Measurements from ENCODE around the gene GBGT1. TPM values are rescaled to one million over a fixed set of nuclear protein-coding genes. Genes with fewer than 3 reads are reported as not detected.
A peak's percentile ranks its signal among the peaks of the same experiment; 100 is the strongest.

The GBGT1 gene
- total and polyA plus RNA-seq, 2 experiments from 2014 or later, result 3.7 to 22.4 TPM

DNA sequence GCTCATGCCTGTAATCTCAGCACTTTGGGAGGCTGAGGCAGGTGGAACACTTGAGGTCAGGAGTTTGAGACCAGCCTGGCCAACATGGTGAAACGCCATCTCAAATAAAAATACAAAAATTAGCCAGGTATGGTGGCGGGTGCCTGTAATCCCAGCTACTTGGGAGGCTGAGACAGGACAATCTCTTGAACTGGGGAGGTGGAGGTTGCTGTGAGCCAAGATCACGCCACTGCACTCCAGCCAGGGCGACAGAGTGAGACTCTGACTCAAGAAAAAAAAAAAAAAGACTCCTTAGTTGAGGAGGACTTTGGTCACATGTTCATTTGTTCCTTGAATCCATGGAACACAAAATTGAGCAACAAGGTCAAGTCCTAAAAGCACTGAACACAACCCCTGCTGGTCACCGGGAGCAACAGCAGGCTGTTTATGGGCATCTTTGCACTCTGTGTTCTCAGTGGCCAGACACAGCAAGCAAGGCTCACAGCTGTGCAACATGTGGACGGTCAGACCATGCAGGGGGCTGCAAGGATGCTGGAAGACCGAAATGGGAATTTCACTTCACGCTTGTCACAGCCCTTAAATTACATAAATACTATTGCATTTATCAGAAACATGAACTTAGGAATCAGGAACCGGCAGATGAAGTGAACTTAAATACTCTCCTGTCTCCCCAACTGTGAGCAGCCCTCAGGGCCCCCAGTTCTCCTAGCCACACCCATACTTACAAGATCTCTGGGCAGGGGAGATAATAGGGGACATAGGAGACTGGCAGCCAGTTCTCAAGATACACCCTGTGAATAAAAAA, 2.8 kb downstream of the GBGT1 start:
- Histone ChIP-seq H3K4me2 (no peak overlapping the region), H3K9me2 (ENCODE audit: insufficient read depth) (no peaks in the 10 kb centered on the region), H2AFZ (no peak overlapping the region), H3K4me3 (no peak overlapping the region), H3K36me3 (ENCODE audit: insufficient read depth) (no peaks in the 10 kb centered on the region), H4K20me1 (replicated peaks; ENCODE audit: insufficient read depth) (no peaks in the 10 kb centered on the region; the same call in 1 of the 2 replicates), H3F3A (replicated peaks; ENCODE audit: low read depth) (no peaks in the 10 kb centered on the region), H3K27ac (ENCODE audit: low read depth) (no peak overlapping the region), H3K4me1 (ENCODE audit: insufficient read depth) (no peaks in the 10 kb centered on the region), H3K79me2 (replicated peaks; ENCODE audit: insufficient read depth) (no peaks in the 10 kb centered on the region), H3K27me3 (ENCODE audit: insufficient read depth) (peaks cover 13% of the 10 kb centered on the region)
- ATAC-seq (peak; percentile 16), DNase-seq (ENCODE audit: low spot score) (peak; percentile 68)
- H3K4me3 Mint-ChIP-seq, result no peak overlapping the region
- TF ChIP-seq EZH2phosphoT487 (IDR thresholded peaks at IDR 0.05; ENCODE audit: unreplicated experiment), result no peak
- TF ChIP-seq, protein P1, sequence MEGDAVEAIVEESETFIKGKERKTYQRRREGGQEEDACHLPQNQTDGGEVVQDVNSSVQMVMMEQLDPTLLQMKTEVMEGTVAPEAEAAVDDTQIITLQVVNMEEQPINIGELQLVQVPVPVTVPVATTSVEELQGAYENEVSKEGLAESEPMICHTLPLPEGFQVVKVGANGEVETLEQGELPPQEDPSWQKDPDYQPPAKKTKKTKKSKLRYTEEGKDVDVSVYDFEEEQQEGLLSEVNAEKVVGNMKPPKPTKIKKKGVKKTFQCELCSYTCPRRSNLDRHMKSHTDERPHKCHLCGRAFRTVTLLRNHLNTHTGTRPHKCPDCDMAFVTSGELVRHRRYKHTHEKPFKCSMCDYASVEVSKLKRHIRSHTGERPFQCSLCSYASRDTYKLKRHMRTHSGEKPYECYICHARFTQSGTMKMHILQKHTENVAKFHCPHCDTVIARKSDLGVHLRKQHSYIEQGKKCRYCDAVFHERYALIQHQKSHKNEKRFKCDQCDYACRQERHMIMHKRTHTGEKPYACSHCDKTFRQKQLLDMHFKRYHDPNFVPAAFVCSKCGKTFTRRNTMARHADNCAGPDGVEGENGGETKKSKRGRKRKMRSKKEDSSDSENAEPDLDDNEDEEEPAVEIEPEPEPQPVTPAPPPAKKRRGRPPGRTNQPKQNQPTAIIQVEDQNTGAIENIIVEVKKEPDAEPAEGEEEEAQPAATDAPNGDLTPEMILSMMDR (conservative IDR thresholded peaks at IDR 0.05; ENCODE audit: low read depth in 2 of 2), result peak; percentile 65 to 72
- TF ChIP-seq, protein P2, sequence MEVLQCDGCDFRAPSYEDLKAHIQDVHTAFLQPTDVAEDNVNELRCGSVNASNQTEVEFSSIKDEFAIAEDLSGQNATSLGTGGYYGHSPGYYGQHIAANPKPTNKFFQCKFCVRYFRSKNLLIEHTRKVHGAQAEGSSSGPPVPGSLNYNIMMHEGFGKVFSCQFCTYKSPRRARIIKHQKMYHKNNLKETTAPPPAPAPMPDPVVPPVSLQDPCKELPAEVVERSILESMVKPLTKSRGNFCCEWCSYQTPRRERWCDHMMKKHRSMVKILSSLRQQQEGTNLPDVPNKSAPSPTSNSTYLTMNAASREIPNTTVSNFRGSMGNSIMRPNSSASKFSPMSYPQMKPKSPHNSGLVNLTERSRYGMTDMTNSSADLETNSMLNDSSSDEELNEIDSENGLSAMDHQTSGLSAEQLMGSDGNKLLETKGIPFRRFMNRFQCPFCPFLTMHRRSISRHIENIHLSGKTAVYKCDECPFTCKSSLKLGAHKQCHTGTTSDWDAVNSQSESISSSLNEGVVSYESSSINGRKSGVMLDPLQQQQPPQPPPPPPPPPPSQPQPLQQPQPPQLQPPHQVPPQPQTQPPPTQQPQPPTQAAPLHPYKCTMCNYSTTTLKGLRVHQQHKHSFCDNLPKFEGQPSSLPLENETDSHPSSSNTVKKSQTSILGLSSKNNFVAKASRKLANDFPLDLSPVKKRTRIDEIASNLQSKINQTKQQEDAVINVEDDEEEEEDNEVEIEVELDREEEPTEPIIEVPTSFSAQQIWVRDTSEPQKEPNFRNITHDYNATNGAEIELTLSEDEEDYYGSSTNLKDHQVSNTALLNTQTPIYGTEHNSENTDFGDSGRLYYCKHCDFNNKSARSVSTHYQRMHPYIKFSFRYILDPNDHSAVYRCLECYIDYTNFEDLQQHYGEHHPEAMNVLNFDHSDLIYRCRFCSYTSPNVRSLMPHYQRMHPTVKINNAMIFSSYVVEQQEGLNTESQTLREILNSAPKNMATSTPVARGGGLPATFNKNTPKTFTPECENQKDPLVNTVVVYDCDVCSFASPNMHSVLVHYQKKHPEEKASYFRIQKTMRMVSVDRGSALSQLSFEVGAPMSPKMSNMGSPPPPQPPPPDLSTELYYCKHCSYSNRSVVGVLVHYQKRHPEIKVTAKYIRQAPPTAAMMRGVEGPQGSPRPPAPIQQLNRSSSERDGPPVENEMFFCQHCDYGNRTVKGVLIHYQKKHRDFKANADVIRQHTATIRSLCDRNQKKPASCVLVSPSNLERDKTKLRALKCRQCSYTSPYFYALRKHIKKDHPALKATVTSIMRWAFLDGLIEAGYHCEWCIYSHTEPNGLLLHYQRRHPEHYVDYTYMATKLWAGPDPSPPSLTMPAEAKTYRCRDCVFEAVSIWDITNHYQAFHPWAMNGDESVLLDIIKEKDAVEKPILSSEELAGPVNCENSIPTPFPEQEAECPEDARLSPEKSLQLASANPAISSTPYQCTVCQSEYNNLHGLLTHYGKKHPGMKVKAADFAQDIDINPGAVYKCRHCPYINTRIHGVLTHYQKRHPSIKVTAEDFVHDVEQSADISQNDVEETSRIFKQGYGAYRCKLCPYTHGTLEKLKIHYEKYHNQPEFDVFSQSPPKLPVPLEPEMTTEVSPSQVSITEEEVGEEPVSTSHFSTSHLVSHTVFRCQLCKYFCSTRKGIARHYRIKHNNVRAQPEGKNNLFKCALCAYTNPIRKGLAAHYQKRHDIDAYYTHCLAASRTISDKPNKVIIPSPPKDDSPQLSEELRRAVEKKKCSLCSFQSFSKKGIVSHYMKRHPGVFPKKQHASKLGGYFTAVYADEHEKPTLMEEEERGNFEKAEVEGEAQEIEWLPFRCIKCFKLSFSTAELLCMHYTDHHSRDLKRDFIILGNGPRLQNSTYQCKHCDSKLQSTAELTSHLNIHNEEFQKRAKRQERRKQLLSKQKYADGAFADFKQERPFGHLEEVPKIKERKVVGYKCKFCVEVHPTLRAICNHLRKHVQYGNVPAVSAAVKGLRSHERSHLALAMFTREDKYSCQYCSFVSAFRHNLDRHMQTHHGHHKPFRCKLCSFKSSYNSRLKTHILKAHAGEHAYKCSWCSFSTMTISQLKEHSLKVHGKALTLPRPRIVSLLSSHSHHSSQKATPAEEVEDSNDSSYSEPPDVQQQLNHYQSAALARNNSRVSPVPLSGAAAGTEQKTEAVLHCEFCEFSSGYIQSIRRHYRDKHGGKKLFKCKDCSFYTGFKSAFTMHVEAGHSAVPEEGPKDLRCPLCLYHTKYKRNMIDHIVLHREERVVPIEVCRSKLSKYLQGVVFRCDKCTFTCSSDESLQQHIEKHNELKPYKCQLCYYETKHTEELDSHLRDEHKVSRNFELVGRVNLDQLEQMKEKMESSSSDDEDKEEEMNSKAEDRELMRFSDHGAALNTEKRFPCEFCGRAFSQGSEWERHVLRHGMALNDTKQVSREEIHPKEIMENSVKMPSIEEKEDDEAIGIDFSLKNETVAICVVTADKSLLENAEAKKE (CRISPR knock-in tag; IDR thresholded peaks at IDR 0.05), result no peak
- peaks cover 24% of the 10 kb centered on the region for H3K27me3 Mint-ChIP-seq (ENCODE audit: insufficient read depth, low read depth, poor library complexity)
- peaks cover 2% of the 10 kb centered on the region; the same call in 2 of the 3 replicates for H3K4me1 Mint-ChIP-seq
- H3K36me3 Mint-ChIP-seq (ENCODE audit: low read depth), result peaks cover 18% of the 10 kb centered on the region; the same call in 1 of the 3 replicates
- H3K9me3 Mint-ChIP-seq, result no peaks in the 10 kb centered on the region
- no peak overlapping the region for H3K27ac Mint-ChIP-seq

All from GM23338 (cell line).